Esophagus squamous epithelium (tissue), 5 donors: ENCODE results near the gene NPM3. TPM values are rescaled to one million over a fixed set of nuclear protein-coding genes. Genes with fewer than 3 reads are reported as not detected.

Experiments used
- DNase-seq: peaks from one replicate; lab custom pipeline; 2025; lab: John Stamatoyannopoulos, UW
- H3K27ac ChIP-seq, 4 donors: fragments of 200-600 bp; sonication (generic); one replicate each; pipeline ENCODE4 v1.5.1; 2016 to 2019; ENCODE audit warnings: mild to moderate bottlenecking in 1 of 4
- H3K27me3 ChIP-seq, 4 donors: fragments of 200-600 bp; sonication (generic); 1 replicate in 3 of 4; 2 replicates in 1 of 4; pipeline versions ENCODE4 v1.5.1 to v1.6.0; 2017 to 2021; ENCODE audit warnings: antibody characterized with exemption in 1 of 4
- H3K36me3 ChIP-seq, 3 donors: fragments of 200-600 bp; sonication (generic); one replicate each; pipeline ENCODE4 v1.5.1; 2016 to 2019
- H3K4me1 ChIP-seq, 3 donors: fragments of 200-600 bp; sonication (generic); one replicate each; pipeline ENCODE4 v1.5.1; 2017 to 2019
- H3K4me3 ChIP-seq, 4 donors: fragments of 200-600 bp; sonication (generic); 1 replicate in 3 of 4; 2 replicates in 1 of 4; pipeline ENCODE4 v1.5.1; 2016 to 2019; ENCODE audit warnings: mild to moderate bottlenecking in 2 of 4, moderate library complexity in 1 of 4
- H3K9me3 ChIP-seq, 3 donors: fragments of 200-600 bp; sonication (generic); one replicate each; pipeline ENCODE4 v1.5.1; 2016 to 2019
- CTCF ChIP-seq, 6 experiments: fragments of 450-650 bp in 4 of 6; fragments of 200-600 bp in 2 of 6; sonication (generic) in 2 of 6; IDR thresholded peaks; one replicate each; pipeline ENCODE4 v1.5.1; 2016 to 2019; ENCODE audit warnings: antibody characterized with exemption in 6 of 6, mild to moderate bottlenecking in 4 of 6, moderate library complexity in 4 of 6
- POLR2A ChIP-seq, 4 donors: fragments of 450-650 bp; IDR thresholded peaks; one replicate each; pipeline ENCODE4 v1.6.1; 2017; ENCODE audit warnings: antibody characterized with exemption in 4 of 4, mild to moderate bottlenecking in 4 of 4, moderate library complexity in 3 of 4
- WGBS, 2 donors: methylation state at CpG; one replicate each; pipeline ENCODE4 v1.1.5; 2018; 5-methylcytosine and 5-hydroxymethylcytosine counted together
- intact Hi-C: fragments of 100-400 bp; cut with DNase I; formaldehyde crosslinking; loops from one replicate; pipeline ENCODE4 v1.15.0; 2022
- total RNA-seq, 4 donors: library from RNA; depleted of rRNA; stranded (reverse); fragments of >200 nt; gene quantifications; one replicate each; pipeline ENCODE4 v1.1.0, GENCODE V29; 2016
- donor health status: DM: yes; HTN: yes; CAD: no.

Gene NPM3
- total RNA-seq, 4 donors from 2014 or later: 36.7 to 91.3 (median 52.2) TPM

- no peak overlapping the region for H3K27ac ChIP-seq
- 90 to 96% methylated on average over 2 of the region's 2 CpGs for WGBS, 2 donors
- no peaks in the 10 kb centered on the region for H3K9me3 ChIP-seq
- H3K4me3 ChIP-seq: no peak overlapping the region
- intact Hi-C loops: no loop called here
- peaks cover 1 to 14% (median 6%) of the 10 kb centered on the region in 3 donors for H3K4me1 ChIP-seq
- TF ChIP-seq POLR2A (IDR thresholded peaks at IDR 0.05): no peak
- TF ChIP-seq CTCF (IDR thresholded peaks at IDR 0.05): no peak
- H3K36me3 ChIP-seq: peaks cover 0 to 18% (median 0%) of the 10 kb centered on the region in 3 donors
- no peaks in the 10 kb centered on the region for H3K27me3 ChIP-seq
- no peak for DNase-seq
Measured at GRCh38 chr10:101824736-101825135, 41.5 kb upstream of the NPM3 start.

- TF ChIP-seq CTCF (IDR thresholded peaks at IDR 0.05): no peak
- no peak for TF ChIP-seq POLR2A (IDR thresholded peaks at IDR 0.05)
- Histone ChIP-seq H3K36me3 (no peaks in the 10 kb centered on the region), H3K27me3 (no peaks in the 10 kb centered on the region), H3K4me1 (peaks cover 21 to 37% (median 23%) of the 10 kb centered on the region in 3 donors), H3K27ac (peak overlapping the region; percentile 93 to 98 (median 96)), H3K4me3 (peak overlapping the region; percentile 23 to 99 (median 84)), H3K9me3 (no peaks in the 10 kb centered on the region)
- whole genome bisulfite sequencing, 2 donors: 15 to 28% methylated on average over 10 to 13 of the region's 14 CpGs
- intact Hi-C loops: no loop called here
- DNase-seq: no peak
Measured at GRCh38 chr10:101818872-101819633, 35.8 kb upstream of the NPM3 start.

GRCh38 chr10:101818119-101818871 is 35.0 kb upstream of the NPM3 start, which contains the start of gene OGA:
Gene OGA, minus strand, starts transcription at chr10:101818444. Its CDS starts 422 bp downstream, at chr10:101818022.
- Histone ChIP-seq H3K9me3 (no peaks in the 10 kb centered on the region), H3K4me1 (peaks cover 21 to 44% (median 28%) of the 10 kb centered on the region in 3 donors), H3K27me3 (no peaks in the 10 kb centered on the region), H3K36me3 (peaks cover 0 to under 1% (median 0%) of the 10 kb centered on the region in 3 donors), H3K4me3 (peak within 1 kb of the TSS; percentile 82 to 99 (median 92)), H3K27ac (peak within 1 kb of the TSS; percentile 93 to 98 (median 96))
- intact Hi-C loops: no loop called here
- peak; percentile 94 for DNase-seq
- WGBS, 2 donors: 0 to 1% methylated on average over 17 to 29 of the region's 47 CpGs
- peak in 2 of 6 experiments; percentile 24 to 38 for TF ChIP-seq CTCF (IDR thresholded peaks at IDR 0.05)
- peak in 3 of 4 donors; percentile 95 to 100 (median 99) for TF ChIP-seq POLR2A (IDR thresholded peaks at IDR 0.05)

GRCh38 chr10:101817337-101818118 is 34.3 kb upstream of the NPM3 start:
- 0 to 1% methylated on average over 13 to 22 of the region's 44 CpGs for WGBS, 2 donors
- Histone ChIP-seq H3K4me3 (peak overlapping the region; percentile 82 to 99 (median 92)), H3K27ac (peak overlapping the region; percentile 93 to 98 (median 96)), H3K9me3 (no peaks in the 10 kb centered on the region), H3K36me3 (peaks cover 0 to 8% (median 2%) of the 10 kb centered on the region in 3 donors), H3K4me1 (peaks cover 21 to 52% (median 34%) of the 10 kb centered on the region in 3 donors), H3K27me3 (no peaks in the 10 kb centered on the region)
- intact Hi-C loops: no loop called here
- DNase-seq: peak; percentile 37
- TF ChIP-seq CTCF (IDR thresholded peaks at IDR 0.05): no peak
- peak in 3 of 4 donors; percentile 4 to 64 (median 54) for TF ChIP-seq POLR2A (IDR thresholded peaks at IDR 0.05)
